Stimulated activated CD4-positive, alpha-beta T cell treated with anti-CD3 and anti-CD28 coated beads, TNF-alpha, amount 100 ng/mL, for 1 hour (primary cell): ENCODE results near the gene TAS2R46.
"Not testable (repeated sequence)": the region's sequence is repeated elsewhere in the genome, so short reads cannot be mapped to it uniquely, and the experiment has no call there.

Source experiments
- DNase-seq, 3 donors: peaks; one replicate each; pipeline ENCODE4 v3.0.0-alpha.2; 2020; ENCODE audit warnings: low read depth in 3 of 3, low spot score in 1 of 3

The TAS2R46 gene, protein sequence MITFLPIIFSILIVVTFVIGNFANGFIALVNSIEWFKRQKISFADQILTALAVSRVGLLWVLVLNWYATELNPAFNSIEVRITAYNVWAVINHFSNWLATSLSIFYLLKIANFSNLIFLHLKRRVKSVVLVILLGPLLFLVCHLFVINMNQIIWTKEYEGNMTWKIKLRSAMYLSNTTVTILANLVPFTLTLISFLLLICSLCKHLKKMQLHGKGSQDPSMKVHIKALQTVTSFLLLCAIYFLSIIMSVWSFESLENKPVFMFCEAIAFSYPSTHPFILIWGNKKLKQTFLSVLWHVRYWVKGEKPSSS

DNA sequence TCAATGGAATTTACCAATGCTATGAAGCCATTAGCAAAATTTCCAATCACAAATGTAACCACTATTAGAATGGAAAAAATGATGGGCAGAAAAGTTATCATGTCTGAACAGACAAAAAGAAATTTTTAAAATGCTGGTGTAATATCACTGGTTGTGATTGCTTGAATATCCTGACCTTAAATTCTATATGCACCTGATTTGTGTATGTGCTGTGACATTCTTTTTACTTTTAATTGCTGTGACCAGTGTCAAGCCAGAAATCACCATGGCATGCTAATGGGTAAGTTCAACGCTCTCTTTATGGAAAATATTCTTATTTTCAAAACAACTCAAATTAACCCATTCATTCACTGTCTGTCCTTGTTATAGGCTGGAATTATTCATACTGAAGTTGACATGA lies at the start of gene TAS2R46:
TSS of gene TAS2R46 (minus strand) at position 101 of the 400 bp plus-strand sequence. CDS start at position 101, 0 bp downstream.
- not testable (repeated sequence) for DNase-seq

DNA sequence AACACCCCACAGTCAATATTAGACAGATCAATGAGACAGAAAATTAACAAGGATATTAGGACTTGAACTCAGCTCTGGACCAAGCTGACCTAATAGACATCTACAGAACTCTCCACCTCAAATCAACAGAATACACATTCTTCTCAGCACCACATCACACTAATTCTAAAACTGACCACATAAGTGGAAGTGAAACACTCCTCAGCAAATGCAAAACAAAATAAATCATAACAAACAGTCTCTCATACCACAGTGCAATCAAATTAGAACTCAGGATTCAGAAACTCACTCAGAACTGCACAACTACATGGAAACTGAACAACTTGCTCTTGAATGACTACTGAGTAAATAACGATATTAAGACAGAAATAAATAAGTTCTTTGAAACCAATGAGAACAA lies 49.1 kb upstream of the TAS2R46 start:
- not testable (repeated sequence) for DNase-seq

DNA sequence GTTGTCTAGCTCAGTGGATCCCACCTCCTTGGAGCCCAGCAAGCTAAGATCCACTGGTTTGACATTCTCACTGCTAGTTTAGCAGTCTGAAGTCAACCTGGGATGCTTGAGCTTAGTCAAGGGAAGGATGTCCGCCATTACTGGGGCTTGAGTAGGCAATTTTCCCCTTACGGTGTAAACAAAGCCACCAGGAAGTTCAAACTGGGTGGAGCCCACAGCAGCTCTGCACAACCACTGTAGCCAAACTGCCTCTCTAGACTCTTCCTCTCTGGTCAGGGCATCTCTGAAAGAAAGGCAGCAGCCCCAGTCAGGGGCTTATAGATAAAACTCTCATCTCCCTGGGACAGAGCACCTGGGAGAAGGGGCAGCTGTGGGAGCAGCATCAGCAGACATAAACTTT lies 46.8 kb upstream of the TAS2R46 start:
- no peak for DNase-seq

DNA sequence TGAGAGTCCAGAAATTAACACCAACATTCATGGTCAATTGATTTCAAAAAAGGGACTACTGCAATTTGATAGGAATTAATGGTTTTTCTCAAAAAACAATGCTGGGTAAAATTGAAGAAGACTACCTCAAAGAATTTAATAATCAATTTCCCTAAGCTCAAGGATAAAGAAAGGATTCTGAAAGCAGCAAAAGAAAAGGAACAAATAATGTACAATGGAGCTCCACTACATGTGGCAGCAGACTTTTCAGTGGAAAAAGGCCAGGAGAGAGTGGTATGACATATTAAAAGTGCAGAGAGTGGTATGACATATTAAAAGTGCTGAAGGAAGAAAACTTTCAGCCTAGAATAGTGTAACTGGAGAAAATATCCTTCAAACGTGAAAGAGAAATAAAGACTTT lies 45.6 kb upstream of the TAS2R46 start:
- DNase-seq: no peak

DNA sequence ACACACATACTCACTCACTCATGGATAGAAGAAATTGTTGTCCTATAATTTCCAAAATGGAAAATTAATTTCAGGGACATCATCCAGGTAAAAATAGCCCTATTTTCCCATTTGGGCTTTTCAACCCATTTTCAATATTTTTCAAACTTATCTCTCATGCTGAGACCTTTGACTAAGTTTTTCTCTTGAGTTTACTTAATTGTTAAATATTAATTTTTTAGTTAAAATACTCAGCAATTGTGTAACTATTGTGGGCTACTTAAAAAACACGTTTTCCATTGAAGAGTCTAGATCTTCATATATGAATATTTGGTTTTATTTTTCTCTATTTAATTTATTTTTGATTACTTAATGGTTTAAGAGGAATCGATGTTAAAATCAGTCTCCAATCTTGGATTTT lies 44.2 kb upstream of the TAS2R46 start:
- DNase-seq: no peak

DNA sequence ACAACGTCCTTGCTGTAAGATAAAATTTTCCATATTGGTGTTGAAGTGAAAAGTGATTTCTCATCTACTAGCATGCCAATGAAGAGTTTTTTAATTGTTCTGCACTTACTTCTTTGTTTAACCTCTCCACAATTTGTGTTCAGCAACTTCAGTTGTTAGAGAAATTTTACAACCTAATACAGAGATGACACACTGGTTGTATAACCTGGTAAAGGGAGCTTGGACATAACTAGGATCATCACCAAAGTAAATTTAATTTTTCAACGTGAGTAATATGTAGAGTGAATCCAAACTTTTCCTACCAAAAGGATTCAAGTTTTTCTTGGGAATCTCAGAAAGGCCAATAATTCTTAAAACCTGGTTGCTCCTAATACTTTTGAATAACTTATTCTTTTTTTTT lies 43.5 kb upstream of the TAS2R46 start:
- DNase-seq: no peak

DNA sequence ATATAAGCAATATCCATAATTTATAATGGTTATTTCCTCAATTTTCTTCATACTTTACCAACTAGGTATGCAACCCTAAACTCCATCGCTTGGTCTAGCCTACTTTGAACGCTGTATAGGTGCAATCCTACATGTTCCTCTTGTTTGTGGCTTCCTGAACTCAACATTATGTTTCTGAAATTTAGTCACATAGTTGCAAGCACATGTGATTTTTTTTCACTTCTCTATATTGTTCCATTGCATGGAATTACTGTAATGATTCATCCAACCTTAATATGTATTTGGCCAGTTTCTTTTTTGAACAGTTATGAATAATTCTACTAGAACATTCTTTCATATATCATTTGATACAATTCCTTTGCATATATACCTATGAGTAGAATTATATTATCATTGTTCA lies 32.8 kb upstream of the TAS2R46 start:
- not testable (repeated sequence) for DNase-seq

DNA sequence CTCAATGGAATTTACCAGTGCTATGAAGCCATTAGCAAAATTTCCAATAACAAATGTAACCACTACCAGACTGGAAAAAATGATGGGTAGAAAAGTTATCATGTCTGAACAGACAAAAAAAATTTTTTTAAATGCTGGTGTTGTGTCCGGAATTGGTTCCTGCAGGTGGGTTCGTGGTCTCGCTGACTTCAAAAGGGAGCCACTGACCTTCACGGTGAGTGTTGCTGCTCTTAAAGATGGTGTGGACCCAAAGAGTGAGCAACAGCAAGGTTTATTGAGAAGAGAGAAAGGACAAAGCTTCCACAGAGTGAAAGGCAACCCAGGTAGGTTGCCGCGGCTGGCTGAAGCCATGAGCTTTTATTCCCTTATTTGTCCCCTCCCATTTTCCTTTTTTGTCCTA lies 30.0 kb upstream of the TAS2R46 start, which contains the start of gene TAS2R43:
TSS of gene TAS2R43 (minus strand) at position 186 of the 400 bp plus-strand sequence. CDS start at position 102, 84 bp downstream.
- DNase-seq: no peak

DNA sequence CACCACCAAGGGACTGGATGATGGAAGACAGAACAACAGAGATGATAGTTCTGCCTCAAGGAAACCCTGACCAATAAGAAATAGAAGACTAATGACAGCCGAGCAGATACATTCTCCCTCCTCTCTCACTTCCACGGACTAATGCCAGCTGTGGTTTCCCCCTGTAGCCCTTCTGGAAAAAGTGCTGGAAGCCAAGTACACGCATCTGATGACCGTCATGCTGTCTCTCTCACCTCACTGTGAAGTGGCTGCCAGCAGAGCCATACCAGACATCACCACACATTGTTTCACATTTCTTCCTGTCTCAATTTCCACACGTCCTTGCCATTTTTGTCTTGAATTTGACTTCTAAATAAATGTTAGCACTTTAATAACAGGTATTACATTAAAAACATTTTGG lies 27.2 kb upstream of the TAS2R46 start:
- DNase-seq: no peak

DNA sequence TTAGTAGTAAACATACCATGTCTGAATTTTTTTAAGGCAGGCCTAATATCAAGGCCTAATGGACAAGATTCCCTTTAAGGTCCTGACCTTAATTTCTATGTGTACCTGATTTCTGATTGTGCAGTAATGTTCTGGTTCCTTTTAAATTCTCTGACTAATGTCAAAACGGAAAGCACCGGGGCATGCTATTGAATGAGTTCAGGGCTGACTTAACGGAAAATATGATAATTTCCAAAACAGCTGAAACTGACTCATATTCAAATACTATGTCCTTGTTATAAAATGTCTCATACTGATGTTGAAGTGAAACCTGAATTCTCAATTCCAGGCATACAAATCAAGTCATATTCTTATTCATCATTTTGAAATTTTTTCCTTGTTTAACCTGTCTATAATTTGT lies 23.3 kb upstream of the TAS2R46 start:
- DNase-seq: no peak

DNA sequence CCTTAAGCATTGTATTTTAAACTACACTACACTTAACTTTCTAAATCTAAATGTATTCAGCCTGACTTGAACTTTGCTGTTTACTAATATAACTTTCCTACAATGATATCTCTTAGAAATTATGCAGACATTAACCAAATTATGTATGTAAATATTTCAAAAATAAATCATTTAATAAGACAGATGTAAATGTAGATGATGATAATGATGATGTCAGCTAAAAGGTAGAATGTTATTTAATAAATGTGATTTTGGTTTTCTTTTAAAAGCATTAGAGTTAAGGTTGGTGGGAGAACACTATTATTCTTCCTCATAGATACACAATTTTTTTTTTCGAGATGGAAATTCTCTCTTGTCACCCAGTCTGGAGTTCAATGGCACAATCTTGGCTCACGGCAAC lies 19.9 kb upstream of the TAS2R46 start:
- no peak for DNase-seq

DNA sequence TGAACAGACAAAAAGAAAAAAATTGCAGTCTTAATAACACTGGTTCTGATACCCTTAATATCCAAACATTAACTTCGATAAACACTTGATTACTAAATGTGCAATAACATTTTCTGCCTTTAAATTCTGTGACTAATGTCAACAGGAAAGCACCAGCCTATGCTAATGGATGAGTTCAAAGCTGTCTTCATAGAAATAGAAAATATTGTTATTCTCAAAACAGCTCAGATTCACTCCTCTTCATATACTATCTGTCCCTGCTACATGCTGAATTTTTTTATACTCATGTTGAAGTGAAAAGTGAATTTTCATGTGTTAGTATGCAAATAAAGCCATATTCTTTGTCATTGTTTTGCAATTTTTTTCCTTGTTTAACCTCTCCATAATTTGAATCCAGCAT lies 16.2 kb upstream of the TAS2R46 start:
- no peak for DNase-seq

DNA sequence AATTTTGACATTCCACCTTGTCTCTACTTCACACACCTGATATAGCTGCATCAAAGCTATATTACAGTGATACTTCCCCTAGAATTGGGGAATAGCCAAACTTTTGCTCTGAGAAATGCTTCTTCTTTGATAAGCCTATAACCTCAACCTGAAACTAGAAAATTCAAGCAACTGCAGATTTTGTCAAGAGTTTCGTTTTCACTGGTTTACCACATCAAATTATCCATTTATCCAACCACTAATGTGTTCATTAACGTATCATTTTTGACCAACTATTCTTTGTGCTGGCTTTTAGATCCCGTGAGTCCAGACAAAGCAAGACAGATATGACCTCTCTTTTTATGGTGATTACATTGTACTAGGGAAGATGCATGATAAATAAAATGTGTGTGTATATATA lies 13.5 kb upstream of the TAS2R46 start:
- no peak for DNase-seq

DNA sequence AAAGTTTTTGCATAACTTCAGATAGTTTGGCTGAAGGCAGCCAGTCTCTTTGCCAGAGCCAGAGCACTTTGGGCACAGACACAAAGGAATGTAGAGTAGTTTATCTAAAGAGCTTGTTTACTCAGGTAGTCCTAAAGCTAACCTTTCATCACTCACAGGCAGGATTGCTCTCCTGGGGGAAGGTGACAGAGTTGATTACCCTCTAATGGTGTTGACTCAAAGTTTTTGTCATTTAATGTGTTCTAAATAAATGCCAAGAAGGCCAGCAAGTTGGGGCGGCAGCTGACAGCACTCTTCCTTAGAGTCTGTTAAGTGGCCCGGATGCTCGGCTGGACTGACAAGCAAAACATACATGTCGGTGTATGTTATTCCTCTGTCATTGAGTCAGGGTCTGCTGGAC lies 9.3 kb upstream of the TAS2R46 start:
- no peak for DNase-seq

DNA sequence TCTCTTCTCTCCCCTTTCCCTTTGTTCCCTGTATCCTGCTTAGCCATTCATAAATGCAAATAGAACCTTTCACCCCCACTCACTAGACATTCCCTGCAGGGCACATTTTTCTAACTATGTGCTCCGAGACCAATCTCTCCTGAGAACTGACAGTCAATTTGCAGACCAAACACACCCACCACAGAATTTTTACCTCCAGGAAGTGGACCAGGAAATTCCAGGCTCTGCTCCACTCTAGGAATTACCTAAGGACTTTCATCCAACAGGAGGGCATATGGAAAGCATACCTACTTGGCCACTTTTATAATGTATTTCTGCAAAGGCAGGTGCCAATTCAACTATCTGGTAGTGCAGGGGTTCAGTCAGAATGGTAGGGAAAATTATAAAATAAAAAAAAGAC lies 8.9 kb upstream of the TAS2R46 start:
- no peak for DNase-seq

DNA sequence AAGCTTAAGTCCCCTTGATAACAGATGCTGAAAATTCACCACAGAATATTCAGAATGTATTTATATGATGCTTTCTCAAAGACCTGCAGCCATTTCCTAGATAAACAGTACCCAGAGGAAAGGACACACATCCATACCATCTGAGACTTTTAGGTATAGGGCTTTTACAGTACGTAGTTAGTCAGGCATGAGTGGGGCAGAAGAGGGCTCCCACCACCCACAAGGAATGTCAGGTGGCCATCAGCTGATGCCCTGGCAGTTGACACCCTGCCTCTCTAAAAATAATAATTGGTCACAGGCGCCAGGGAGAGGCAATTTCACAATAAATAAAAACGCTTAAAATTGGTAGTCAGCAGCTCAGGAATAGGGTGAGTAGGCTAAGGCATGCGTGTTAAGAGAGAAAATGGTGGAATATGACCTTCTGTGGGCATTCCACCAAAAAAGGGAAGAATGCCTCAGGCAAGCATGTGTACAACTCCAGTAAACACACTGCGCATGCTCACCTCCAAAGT lies 7.8 kb upstream of the TAS2R46 start:
- DNase-seq: no peak

DNA sequence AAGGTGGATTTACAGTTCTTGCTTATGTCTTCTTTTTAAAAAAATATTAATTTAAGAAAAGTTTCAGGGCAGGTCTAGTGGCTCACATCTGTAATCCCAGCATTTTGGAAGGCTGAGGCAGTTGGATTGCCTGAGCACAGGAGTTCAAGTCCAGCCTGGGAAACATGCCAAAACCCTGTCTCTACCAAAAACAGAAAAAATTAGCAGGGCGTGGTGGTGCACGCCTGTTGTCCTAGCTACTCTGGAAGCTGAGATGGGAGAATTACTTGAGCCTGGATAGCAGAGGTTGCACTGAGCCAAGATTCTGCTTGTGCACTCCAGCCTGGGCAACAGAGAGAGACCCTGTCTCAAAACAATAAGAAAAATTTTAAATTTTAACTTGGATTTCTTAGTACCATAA lies 5.4 kb upstream of the TAS2R46 start:
- no peak for DNase-seq

DNA sequence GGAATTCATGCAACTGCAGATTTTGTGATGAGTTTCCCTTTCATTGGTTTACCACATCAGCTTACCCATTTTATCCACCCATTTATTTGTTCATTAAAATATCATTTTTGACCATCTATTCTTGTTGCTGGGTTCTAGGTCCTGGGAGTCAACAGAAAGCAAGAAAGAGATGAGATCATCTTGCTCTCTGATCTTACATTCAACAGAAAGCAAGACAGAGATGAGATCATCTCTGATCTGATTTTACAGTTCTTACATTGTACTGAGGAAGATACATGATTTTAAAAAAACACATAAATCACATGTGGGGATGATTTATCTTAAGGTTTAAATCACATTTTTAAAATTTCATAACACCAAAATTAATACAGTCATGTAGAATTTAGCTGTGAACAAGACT lies 2.3 kb downstream of the TAS2R46 start:
- DNase-seq: no peak

DNA sequence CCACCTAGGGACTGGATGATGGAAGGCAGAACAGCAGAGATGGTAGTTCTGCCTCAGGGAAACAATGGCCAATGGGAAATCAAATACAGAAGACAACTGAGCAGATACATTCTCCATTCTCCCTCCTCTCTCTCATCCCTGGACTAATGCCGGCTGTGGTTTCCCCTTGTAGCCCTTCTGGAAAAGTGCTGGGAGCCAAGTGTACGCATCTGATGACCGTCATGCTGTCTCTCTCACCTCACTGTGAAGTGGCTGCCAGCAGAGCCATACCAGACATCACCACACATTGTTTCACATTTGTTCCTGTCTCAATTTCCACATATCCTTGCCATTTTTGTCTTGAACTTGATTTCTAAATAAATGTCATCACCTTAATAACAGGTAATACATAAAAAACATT lies 3.1 kb downstream of the TAS2R46 start:
- no peak for DNase-seq

DNA sequence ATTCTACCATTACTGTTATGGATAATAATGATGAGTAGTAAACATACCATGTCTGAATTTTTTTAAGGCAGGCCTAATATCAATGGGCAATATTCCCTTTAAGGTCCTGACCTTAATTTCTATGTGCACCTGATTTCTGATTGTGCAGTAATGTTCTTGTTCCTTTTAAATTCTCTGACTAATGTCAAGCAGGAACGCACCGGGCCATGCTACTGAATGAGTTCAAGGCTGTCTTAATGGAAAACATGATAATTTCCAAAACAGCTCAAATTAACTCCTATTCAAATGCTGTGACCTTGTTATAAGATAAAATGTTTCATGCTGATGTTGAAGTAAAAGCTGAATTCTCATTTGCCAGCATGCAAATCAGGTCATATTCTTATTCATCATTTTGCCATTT lies 6.8 kb downstream of the TAS2R46 start:
- DNase-seq: no peak

DNA sequence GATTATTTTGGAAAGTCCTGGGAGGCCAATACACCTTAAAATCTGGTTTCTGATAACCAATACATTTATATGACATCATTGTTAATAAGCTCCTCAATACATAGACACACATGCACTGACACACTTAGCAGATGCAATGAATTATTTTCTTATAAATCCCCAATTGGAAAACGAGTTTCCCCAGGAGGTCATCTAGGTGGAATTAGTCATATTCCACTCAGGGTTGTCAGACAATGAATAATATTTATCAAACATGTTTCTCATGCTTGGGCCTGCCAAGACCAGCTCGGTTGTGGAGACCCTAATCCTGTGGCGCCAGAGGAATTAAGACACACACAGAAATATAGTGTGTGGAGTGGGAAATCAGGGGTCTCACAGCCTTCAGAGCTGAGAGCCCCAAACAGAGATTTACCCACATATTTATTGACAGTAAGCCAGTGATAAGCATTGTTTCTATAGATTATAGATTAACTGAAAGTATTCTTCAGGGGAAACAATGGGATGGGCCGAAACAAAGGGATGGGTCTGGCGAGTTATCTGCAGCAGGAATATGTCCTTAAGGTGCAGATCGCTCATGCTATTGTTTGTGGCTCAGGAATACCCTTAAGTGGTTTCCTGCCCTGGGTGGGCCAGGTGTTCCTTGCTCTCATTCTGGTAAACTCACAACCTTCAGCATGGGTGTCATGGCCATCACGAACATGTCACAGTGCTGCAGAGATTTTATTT lies 12.1 kb downstream of the TAS2R46 start:
- not testable (repeated sequence) for DNase-seq

DNA sequence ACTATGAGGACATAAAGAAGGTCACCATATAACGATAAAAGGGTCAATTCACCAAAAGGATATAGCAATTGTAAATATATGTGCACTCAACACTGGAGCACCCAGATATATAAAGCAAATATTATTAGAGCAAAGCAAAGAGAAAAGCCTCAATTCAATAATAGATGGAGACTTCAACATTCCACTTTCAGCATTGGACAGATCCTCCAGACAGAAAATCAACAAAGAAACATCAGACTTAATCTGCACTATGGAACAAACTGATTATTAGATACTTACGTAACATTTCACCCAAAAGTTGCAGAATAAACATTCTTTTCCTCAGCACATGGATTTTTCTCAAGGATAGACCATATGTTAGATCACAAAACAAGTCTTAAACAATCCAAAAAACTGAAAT lies 20.7 kb downstream of the TAS2R46 start:
- not testable (repeated sequence) for DNase-seq
